H9 (cell line): Measurements from ENCODE around the gene HYPK. TPM values are rescaled to one million over a fixed set of nuclear protein-coding genes. Genes with fewer than 3 reads are reported as not detected.

ENCODE experiments used
- DNase-seq: peaks from one replicate; pipeline ENCODE4 v3.0.0-alpha.2; 2017
- H2AFZ ChIP-seq: one replicate; pipeline ENCODE4 v1.6.1; 2013; ENCODE audit warnings: mild to moderate bottlenecking, low read length, control low read depth, moderate library complexity
- H2AK5ac ChIP-seq: 2 replicates; pipeline ENCODE4 v1.6.1; 2013; ENCODE audit warnings: low read length, control low read depth, mixed read lengths; ENCODE audit not compliant: insufficient read length
- H2BK120ac ChIP-seq: one replicate; pipeline ENCODE4 v1.6.1; 2013; ENCODE audit warnings: low read depth, mild to moderate bottlenecking, low read length, control low read depth, inconsistent platforms; ENCODE audit not compliant: poor library complexity, severe bottlenecking
- H2BK12ac ChIP-seq: 2 replicates; pipeline ENCODE4 v1.6.1; 2013; ENCODE audit warnings: low read length, control low read depth, mixed read lengths, low read depth; ENCODE audit not compliant: insufficient read length
- H2BK15ac ChIP-seq: 2 replicates; pipeline ENCODE4 v1.6.1; 2013; ENCODE audit warnings: low read depth, low read length, control low read depth
- H2BK20ac ChIP-seq: one replicate; pipeline ENCODE4 v1.6.1; 2013; ENCODE audit warnings: low read depth, mild to moderate bottlenecking, low read length, control low read depth, inconsistent platforms; ENCODE audit not compliant: poor library complexity, severe bottlenecking
- H2BK5ac ChIP-seq: 2 replicates; pipeline ENCODE4 v1.6.1; 2013; ENCODE audit warnings: low read length, control low read depth, mixed read lengths; ENCODE audit not compliant: insufficient read length
- H3K14ac ChIP-seq: 2 replicates; pipeline ENCODE4 v1.6.1; 2013; ENCODE audit warnings: low read length, control low read depth; ENCODE audit not compliant: insufficient read depth
- H3K18ac ChIP-seq: 2 replicates; pipeline ENCODE4 v1.6.1; 2013; ENCODE audit warnings: low read depth, mild to moderate bottlenecking, mixed read lengths, low read length, control low read depth; ENCODE audit not compliant: insufficient read length
- H3K23ac ChIP-seq: 2 replicates; pipeline ENCODE4 v1.6.1; 2013; ENCODE audit warnings: low read length, control low read depth, mixed read lengths, low read depth; ENCODE audit not compliant: insufficient read length
- H3K23me2 ChIP-seq: 2 replicates; pipeline ENCODE4 v1.6.1; 2013; ENCODE audit warnings: low read depth, mild to moderate bottlenecking, mixed read lengths, low read length, control low read depth; ENCODE audit not compliant: insufficient read length, poor library complexity, severe bottlenecking
- H3K27ac ChIP-seq: 2 replicates; pipeline ENCODE4 v1.5.1; 2013; ENCODE audit warnings: low read length, control low read depth, mixed read lengths, low read depth; ENCODE audit not compliant: insufficient read length
- H3K27me3 ChIP-seq: 2 replicates; pipeline ENCODE4 v1.6.1; 2013; ENCODE audit warnings: low read length, control low read depth, inconsistent platforms; ENCODE audit not compliant: insufficient read depth
- H3K4ac ChIP-seq: 2 replicates; pipeline ENCODE4 v1.6.1; 2013; ENCODE audit warnings: low read depth, mild to moderate bottlenecking, control low read depth, inconsistent platforms, low read length, moderate library complexity
- H3K4me1 ChIP-seq: 2 replicates; pipeline ENCODE4 v1.6.1; 2013; ENCODE audit warnings: low read length, control low read depth, inconsistent platforms; ENCODE audit not compliant: insufficient read depth
- H3K4me2 ChIP-seq: 2 replicates; pipeline ENCODE4 v1.6.1; 2013; ENCODE audit warnings: low read length, control low read depth, mixed read lengths; ENCODE audit not compliant: insufficient read length, insufficient read depth
- H3K56ac ChIP-seq: 2 replicates; pipeline ENCODE4 v1.6.1; 2013; ENCODE audit warnings: low read depth, mild to moderate bottlenecking, mixed read lengths, low read length, control low read depth; ENCODE audit not compliant: insufficient read length
- H3K79me1 ChIP-seq: 2 replicates; pipeline ENCODE4 v1.6.1; 2013; ENCODE audit warnings: low read depth, mild to moderate bottlenecking, moderate library complexity, low read length, control low read depth, inconsistent platforms; ENCODE audit not compliant: insufficient read depth, poor library complexity, severe bottlenecking
- H3K79me2 ChIP-seq: 2 replicates; pipeline ENCODE4 v1.6.1; 2013; ENCODE audit warnings: low read length, control low read depth, inconsistent platforms; ENCODE audit not compliant: insufficient read depth
- H3K9ac ChIP-seq: 2 replicates; pipeline ENCODE4 v1.6.1; 2013; ENCODE audit warnings: low read length, control low read depth, mixed read lengths; ENCODE audit not compliant: insufficient read length; ENCODE audit errors: extremely low read depth
- H3K9me3 ChIP-seq: one replicate; pipeline ENCODE4 v1.6.1; 2013; ENCODE audit warnings: low read depth, low read length, inconsistent platforms; ENCODE audit not compliant: control insufficient read depth
- H3T11ph ChIP-seq: one replicate; pipeline ENCODE4 v1.6.1; 2013; ENCODE audit warnings: mild to moderate bottlenecking, low read length, control low read depth, inconsistent platforms
- H4K20me1 ChIP-seq: one replicate; pipeline ENCODE4 v1.6.1; 2013; ENCODE audit not compliant: control insufficient read depth, insufficient read length, insufficient read depth
- H4K5ac ChIP-seq: 2 replicates; pipeline ENCODE4 v1.6.1; 2013; ENCODE audit warnings: low read depth, mild to moderate bottlenecking, mixed read lengths, low read length, control low read depth; ENCODE audit not compliant: insufficient read length
- H4K8ac ChIP-seq: replicated peaks from 2 replicates; pipeline ENCODE4 v1.6.1; 2013; ENCODE audit warnings: low read length, control low read depth, mixed read lengths, low read depth; ENCODE audit not compliant: insufficient read length
- H4K91ac ChIP-seq: 2 replicates; pipeline ENCODE4 v1.6.1; 2013; ENCODE audit warnings: low read depth, mild to moderate bottlenecking, moderate library complexity, mixed read lengths, low read length, control low read depth; ENCODE audit not compliant: insufficient read length
- H3K27ac Mint-ChIP-seq, 3 experiments: 2 replicates in 2 of 3; 3 replicates in 1 of 3; pipeline ENCODE4 v1.8.0; 2020 to 2021; ENCODE audit warnings: mixed read lengths in 3 of 3, mild to moderate bottlenecking in 1 of 3, moderate library complexity in 1 of 3
- H3K27me3 Mint-ChIP-seq: 2 replicates; pipeline ENCODE4 v1.8.0; 2021; ENCODE audit warnings: low read depth, mild to moderate bottlenecking, moderate library complexity, mixed read lengths
- H3K36me3 Mint-ChIP-seq, 3 experiments: 2 replicates in 2 of 3; 3 replicates in 1 of 3; pipeline ENCODE4 v1.8.0; 2020 to 2021; ENCODE audit warnings: low read depth in 3 of 3, mixed read lengths in 3 of 3; ENCODE audit not compliant: insufficient read depth in 1 of 3
- H3K4me1 Mint-ChIP-seq, 2 experiments: 2 replicates each; pipeline ENCODE4 v1.8.0; 2020; ENCODE audit warnings: mixed read lengths in 2 of 2
- H3K4me3 Mint-ChIP-seq, 2 experiments: 2 replicates in 1 of 2; 3 replicates in 1 of 2; pipeline ENCODE4 v1.8.0; 2020 to 2021; ENCODE audit warnings: mild to moderate bottlenecking in 2 of 2, mixed read lengths in 2 of 2, moderate library complexity in 1 of 2
- H3K9me3 Mint-ChIP-seq, 2 experiments: 2 replicates in 1 of 2; 3 replicates in 1 of 2; pipeline ENCODE4 v1.8.0; 2020; ENCODE audit warnings: mild to moderate bottlenecking in 2 of 2, mixed read lengths in 2 of 2, moderate library complexity in 1 of 2
- CTCF ChIP-seq: fragments of 200-600 bp; sonication (generic); conservative IDR thresholded peaks from 3 replicates; pipeline ENCODE4 v1.8.0; 2021; ENCODE audit warnings: antibody characterized with exemption, mild to moderate bottlenecking
- WGBS: extraction: QIAGEN DNeasy Blood & Tissue Kit; methylation state at CpG from one replicate; pipeline ENCODE4 v1.1.7; 2013; ENCODE audit warnings: missing lambda C conversion rate, low lambda C conversion rate, mixed read lengths; ENCODE audit not compliant: insufficient read length; ENCODE audit errors: extremely low coverage; 5-methylcytosine and 5-hydroxymethylcytosine counted together
- total RNA-seq: library from RNA; stranded (reverse); gene quantifications from 2 replicates; pipeline ENCODE4 v1.2.1, GENCODE V29; 2021

Gene HYPK
- total RNA-seq, 1 experiment from 2014 or later: 25.4 TPM

- peaks cover 8% of the 10 kb centered on the region for H3K23me2 ChIP-seq
- no peak overlapping the region for H2BK12ac ChIP-seq
- no peak overlapping the region for H2BK5ac ChIP-seq
- no peak overlapping the region for H3K4ac ChIP-seq
- H4K91ac ChIP-seq: no peak overlapping the region
- no peak overlapping the region for H3T11ph ChIP-seq
- H2BK20ac ChIP-seq: no peak overlapping the region
- Mint-ChIP-seq H3K36me3 (peaks cover 39 to 60% (median 47%) of the 10 kb centered on the region in 3 experiments), H3K27ac (peak overlapping the region in 2 of 3 experiments; percentile 91 to 92; a peak in 4 of 7 replicates), H3K27me3 (no peaks in the 10 kb centered on the region), H3K9me3 (no peaks in the 10 kb centered on the region), H3K4me1 (peaks cover 58 to 68% of the 10 kb centered on the region in 2 experiments), H3K4me3 (peak overlapping the region; percentile 98 to 99)
- H3K4me1 ChIP-seq: peaks cover 18% of the 10 kb centered on the region; the same call in 1 of the 2 replicates
- no peak overlapping the region for H3K56ac ChIP-seq
- no peaks in the 10 kb centered on the region for H3K27me3 ChIP-seq
- H3K4me2 ChIP-seq: no peak overlapping the region
- WGBS: no CpG with 5 or more reads among the region's 9 CpGs
- peaks cover 6% of the 10 kb centered on the region; the same call in 1 of the 2 replicates for H3K79me2 ChIP-seq
- H4K8ac ChIP-seq: no peak overlapping the region
- H3K9me3 ChIP-seq: no peaks in the 10 kb centered on the region
- no peaks in the 10 kb centered on the region for H4K20me1 ChIP-seq
- no peak overlapping the region for H2BK15ac ChIP-seq
- DNase-seq: no peak
- H2BK120ac ChIP-seq: no peak overlapping the region
- TF ChIP-seq CTCF: no peak
- H3K79me1 ChIP-seq: peaks cover 3% of the 10 kb centered on the region
- no peak overlapping the region for H3K18ac ChIP-seq
- no peak overlapping the region for H3K9ac ChIP-seq
- no peak overlapping the region for H3K23ac ChIP-seq
- no peak overlapping the region for H4K5ac ChIP-seq
- H2AFZ ChIP-seq: no peak overlapping the region
- no peak overlapping the region for H3K14ac ChIP-seq
- H2AK5ac ChIP-seq: no peak overlapping the region
- no peak overlapping the region for H3K27ac ChIP-seq
These were observed 5.9 kb upstream of the HYPK start for GRCh38 chr15:43794269-43795037.
